HS-27A (cell line): ENCODE results near the gene SCFD2.
"Not testable (repeated sequence)": the region's sequence is repeated elsewhere in the genome, so short reads cannot be mapped to it uniquely, and the experiment has no call there.

Experiments used
- DNase-seq: peaks from one replicate; pipeline ENCODE4 v3.0.0-alpha.2; 2012; ENCODE audit warnings: low read depth, missing footprints

Gene SCFD2

DNA sequence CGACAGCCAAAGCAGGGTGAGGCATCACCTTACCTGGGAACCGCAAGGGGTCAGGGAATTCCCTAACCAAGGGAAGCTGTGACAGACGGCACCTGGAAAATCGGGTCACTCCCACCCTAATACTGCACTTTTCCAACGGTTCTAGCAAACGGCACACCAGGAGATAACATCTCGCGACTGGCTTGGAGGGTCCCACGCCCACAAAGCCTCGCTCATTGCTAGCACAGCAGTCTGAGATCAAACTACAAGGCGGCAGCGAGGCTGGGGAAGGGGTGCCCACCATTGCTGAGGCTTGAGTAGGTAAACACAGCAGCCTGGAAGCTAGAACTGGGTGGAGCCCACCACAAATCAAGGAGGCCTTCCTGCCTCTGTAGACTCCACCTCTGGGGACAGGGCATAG is 25.7 kb downstream of the SCFD2 start:
- DNase-seq: not testable (repeated sequence)

- not testable (repeated sequence) for DNase-seq
Observed at GRCh38 chr4:53334916-53335315, 30.9 kb downstream of the SCFD2 start.

GRCh38 chr4:53326535-53326934 is 39.3 kb downstream of the SCFD2 start:
- DNase-seq: no peak

- no peak for DNase-seq
Observed at GRCh38 chr4:53322696-53323095, 43.2 kb downstream of the SCFD2 start.

DNA sequence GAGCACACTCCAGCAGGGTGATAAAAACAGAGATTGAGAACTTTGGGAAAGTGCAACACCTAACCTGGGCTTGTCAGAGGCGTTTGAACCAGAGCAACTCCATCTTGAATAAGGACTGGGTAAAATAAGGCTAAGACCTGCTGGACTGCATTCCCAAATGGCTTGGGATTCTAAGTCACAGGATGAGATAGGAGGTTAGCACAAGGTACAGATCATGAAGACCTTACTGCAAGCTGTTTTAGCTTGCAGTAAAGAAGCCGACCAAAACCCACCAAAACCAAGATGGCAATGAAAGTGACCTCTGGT is 43.9 kb downstream of the SCFD2 start:
- DNase-seq: no peak

DNA sequence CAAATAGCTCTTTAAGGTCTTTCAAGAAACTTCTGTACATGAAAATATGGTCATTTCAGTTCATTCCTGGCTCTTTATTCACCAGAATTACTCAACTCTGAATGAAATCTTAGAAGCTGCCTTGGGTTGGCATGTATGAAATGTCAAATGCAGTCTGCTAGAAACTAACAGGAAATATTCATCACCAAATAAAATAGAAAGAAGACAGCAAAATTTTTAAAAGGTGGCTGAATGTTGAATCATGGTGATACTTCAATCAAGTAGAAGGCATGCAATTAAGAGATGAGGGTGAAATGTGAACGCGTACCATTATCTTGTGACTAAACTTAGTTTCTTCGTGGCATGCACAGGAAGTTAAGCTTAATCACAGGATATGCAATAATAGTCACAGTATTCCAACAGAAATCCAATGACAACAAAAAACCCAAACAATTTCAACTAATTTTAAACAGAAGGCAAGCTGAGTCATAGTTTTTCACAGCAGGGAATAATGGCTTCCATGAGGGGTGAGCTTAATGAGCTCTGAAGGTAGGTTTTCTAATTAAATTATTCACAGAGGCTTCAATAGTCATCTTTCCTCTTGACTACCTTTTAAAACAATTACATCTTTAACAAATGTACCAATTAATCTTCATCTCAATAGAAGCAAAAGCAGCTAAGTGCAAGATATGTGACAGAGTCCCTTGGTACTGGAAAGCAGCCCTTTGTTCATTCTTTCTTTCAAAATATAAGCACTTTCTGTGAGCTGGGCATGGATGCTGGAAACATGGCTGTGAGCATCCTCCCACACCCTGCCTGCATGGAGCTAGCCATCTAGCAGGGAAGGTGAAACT is 44.5 kb downstream of the SCFD2 start:
- peak; percentile 49 for DNase-seq

GRCh38 chr4:53315300-53315699 is 50.6 kb downstream of the SCFD2 start:
- DNase-seq: no peak

- DNase-seq: no peak
Observed at GRCh38 chr4:53314252-53314651, 51.6 kb downstream of the SCFD2 start.

DNA sequence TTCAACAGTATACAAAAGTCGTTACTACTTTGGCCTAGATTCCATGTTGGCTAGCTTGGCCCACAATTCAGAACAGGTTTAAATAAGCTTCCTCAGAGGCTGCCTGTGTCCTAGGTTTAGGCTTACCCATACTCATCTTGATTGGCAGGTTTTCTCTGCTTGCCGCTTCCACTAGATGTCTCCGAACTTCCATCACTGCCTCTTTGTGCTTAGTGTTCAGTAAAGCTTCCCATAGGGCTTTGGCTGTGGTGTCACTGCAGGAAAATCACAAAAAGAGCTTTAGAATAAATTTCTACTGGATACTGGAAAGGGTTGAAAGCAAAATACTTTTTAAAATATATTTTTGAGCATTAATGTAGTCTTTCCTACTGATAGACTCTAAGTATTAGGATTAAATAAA is 52.4 kb downstream of the SCFD2 start:
- no peak for DNase-seq

GRCh38 chr4:53309321-53310040 is 56.4 kb downstream of the SCFD2 start:
- DNase-seq: no peak

- DNase-seq: no peak
Observed at GRCh38 chr4:53307819-53308780, 57.8 kb downstream of the SCFD2 start.

DNA sequence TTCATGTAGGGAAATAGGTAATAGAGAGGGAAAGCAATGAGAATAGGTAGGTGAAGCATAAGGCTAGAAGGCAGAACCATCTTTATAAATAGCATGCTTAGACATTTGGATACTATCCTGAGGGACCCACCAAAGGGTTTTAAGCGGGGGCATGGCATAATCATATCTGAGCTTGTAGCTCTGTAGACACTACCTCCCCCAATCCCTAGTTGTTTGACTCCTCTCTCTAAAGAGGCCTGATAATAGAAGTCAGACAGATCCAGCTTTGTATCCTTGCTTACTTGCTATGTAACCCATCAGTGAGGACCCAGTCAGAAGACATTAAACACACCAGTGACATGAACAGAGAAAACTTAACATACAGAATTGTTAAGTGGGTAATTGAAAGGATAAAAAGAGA is 58.7 kb downstream of the SCFD2 start:
- no peak for DNase-seq

DNA sequence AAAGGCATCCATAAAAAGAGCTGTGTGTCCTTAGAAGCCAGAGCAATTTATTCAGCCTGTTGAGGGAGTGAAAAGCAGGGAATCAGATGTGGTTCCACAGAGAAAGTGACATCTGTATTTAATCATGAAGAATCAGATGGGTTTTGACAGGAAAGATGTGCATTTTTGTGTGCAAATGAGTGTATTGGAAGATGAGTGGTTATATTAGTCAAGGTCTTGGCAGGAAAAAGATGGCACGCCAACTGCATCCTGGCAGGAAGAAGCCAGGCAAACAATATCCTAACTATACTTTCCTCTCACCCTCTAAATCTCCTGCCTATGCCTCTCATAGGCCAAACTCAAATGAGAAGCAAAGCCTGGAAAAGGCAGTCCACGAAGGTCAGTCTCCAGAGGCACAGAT is 59.1 kb downstream of the SCFD2 start:
- DNase-seq: no peak

GRCh38 chr4:53292209-53292608 is 73.7 kb downstream of the SCFD2 start:
- not testable (repeated sequence) for DNase-seq

GRCh38 chr4:53281438-53281837 is 84.4 kb downstream of the SCFD2 start:
- no peak for DNase-seq

DNA sequence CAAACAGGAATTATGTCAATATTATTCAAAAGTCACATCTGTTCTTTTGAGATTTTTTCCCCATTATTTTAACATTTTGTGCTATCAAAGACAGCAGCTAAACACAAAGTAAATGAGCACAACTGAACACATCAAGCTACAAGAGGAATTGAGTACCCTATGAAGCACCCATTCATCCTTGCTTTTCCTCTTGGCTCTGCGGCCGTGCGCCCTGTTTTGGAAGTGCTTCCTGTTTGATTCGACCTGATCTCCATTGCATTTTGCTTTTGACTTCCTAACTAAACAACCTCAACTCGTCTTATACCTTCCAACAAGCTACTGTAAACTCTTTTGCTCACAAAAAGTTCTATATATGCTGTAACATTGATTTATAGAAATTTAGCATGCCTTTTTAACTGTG is 85.0 kb downstream of the SCFD2 start:
- DNase-seq: no peak

GRCh38 chr4:53274609-53275268 is 91.1 kb downstream of the SCFD2 start:
- no peak for DNase-seq

DNA sequence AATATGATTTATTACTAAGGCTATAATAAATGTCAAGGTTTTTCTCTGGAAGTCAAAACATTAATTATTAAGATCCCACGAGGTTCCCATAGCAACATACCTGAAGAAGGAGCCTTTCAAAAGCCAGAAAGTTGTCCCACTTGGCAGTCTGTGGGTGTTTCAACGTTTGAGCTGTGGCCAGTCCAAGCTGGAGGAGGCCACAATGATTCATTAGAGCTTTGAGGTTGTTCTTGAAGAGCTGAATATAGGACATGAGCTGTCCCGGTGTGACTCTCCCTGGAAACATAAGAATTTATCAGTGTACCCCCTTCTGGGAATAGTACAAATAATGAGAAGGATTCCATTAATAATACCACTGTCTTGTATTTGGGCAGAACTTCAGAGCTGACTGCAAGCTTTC is 92.1 kb downstream of the SCFD2 start:
- no peak for DNase-seq

- no peak for DNase-seq
Observed at GRCh38 chr4:53267026-53267425, 98.8 kb downstream of the SCFD2 start.

GRCh38 chr4:53255986-53256385 is 109.9 kb downstream of the SCFD2 start:
- DNase-seq: not testable (repeated sequence)

DNA sequence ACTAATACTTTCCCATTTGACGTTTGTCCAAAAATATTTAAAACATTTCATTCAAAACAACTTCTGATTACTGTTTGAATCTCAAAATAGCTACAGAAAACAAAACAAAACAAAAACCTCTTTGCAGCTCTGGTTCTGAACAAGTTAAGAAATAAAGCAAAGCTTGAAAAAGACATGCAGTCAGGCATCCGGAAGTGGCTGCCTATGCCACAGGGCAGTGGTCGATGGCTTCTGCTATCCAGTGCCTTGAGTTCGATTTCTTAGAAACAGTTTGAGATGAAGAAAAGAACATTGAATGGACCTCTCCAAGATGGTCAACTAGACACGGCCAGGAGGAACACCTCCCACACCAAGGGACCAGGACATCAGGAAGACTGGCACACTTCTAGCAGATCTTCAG is 125.3 kb downstream of the SCFD2 start:
- DNase-seq: no peak

GRCh38 chr4:53238352-53238751 is 127.5 kb downstream of the SCFD2 start:
- DNase-seq: not testable (repeated sequence)
